GM19452 (cell line): ENCODE data around the gene ZNF689.
"Not testable (repeated sequence)": the region's sequence is repeated elsewhere in the genome, so short reads cannot be mapped to it uniquely, and the experiment has no call there.

Experiments
- ATAC-seq: cut with Tn5 transposase; IDR thresholded peaks from one replicate; pipeline ENCODE4 v1.9.1; 2021; ENCODE audit not compliant: unreplicated experiment

Gene ZNF689

DNA sequence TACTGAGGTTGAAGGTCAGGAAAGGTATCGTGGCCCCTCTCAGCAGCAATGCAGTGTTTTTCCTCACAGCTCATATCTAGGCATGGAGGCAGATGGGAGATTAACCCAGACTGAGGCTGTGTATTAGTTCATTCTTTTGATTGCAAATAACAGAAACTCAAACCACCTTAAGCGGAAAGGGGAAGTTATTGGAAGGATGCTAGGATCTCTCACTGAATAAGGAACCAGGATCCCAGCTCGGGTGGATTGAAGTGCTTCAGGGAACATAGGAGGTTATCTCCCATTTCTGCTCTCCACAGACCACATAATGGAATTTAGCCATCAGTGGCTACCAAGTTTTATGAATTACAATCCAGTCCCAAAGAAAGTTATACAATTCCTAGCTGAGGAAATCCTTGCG, 8.2 kb downstream of the ZNF689 start:
- ATAC-seq, result no peak

DNA sequence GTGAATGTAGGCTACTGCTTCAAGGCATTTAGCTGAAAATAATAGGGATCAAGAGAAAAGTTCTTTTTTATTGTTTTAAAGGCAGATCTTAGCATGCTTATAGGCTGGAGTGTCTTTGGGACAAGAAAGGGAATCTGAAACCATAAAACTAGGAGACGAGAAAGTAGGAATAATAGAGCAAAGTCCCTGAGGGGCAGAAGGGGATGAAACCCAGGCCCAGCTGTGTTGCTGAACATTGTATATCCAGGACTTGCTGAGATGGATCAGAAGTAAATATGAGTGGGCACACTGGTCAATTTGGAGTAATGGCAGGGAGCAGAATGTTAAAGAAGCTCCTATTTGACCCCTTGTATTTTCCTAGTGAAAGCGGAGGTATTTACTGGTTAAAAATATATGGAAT, 9.3 kb downstream of the ZNF689 start:
- ATAC-seq, result no peak

DNA sequence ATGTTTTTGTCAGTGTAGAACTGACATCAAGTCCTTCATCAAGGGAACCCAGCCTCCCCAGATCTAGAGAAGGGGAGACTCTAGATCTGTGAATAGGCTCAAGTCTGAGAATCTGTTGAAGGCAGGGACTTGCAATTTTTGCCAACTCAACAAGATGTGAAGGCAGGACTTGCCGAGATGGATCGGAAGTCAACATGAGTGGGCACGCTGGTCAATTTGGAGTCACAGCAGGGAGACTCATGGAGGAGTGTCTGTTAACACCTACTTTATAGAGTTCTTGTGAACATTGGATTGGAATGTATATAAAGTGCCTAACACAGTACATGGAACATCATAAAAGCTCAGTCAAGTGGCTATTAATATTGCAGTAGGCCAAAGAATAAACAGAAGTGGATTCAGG, 10.0 kb downstream of the ZNF689 start:
- no peak for ATAC-seq

DNA sequence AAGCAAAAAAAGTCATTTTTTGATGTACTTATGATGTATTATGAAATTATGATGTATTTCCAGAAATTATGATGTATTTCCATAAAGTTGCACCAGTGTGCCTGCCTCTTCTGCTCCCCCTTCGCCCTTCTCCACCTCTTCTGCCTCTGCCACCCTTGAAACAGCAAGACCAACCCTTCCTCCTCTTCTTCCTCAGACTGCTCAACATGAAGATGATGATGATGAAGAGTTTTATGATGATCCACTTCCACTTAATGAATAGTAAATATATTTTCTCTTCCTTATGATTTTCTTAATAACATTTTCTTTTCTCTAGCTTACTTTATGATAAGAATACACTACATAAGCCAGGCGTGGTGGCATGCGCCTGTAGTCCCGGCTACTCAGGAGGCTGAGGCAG, 17.3 kb downstream of the ZNF689 start:
- ATAC-seq, result no peak

DNA sequence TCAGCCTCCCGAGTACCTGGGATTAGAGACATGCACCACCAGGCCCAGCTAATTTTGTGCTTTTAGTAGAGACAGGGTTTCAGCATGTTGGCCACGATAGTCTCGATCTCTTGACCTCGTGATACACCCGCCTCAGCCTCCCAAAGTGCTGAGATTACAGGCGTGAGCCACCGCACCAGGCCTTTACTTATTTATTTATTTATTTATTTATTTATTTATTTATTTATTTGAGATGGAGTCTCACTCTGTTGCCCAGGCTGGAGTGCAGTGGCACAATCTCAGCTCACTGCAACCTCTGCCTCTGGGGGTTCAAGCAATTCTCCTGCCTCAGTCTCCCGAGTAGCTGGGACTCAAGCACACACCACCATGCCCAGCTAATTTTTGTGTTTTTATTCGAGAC, 19.3 kb downstream of the ZNF689 start:
- ATAC-seq, result not testable (repeated sequence)

DNA sequence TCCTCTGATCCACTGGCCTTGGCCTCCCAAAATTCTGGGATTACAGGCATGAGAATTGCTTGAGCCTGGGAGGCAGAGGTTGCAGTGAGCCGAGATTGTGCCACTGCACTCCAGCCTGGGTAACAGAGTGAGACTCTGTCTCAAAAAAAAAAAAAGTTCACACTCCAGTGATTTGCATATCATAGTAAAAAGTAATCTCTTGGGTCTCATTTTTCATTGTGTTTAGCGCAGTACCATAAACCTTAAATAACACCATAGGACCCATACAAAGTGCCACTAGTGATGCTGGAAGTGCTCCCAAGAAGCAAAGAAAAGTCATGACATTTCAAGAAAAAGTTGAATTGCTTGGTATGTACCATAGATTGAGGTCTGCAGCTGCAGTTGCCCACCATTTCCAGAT, 20.6 kb downstream of the ZNF689 start:
- ATAC-seq, result not testable (repeated sequence)

DNA sequence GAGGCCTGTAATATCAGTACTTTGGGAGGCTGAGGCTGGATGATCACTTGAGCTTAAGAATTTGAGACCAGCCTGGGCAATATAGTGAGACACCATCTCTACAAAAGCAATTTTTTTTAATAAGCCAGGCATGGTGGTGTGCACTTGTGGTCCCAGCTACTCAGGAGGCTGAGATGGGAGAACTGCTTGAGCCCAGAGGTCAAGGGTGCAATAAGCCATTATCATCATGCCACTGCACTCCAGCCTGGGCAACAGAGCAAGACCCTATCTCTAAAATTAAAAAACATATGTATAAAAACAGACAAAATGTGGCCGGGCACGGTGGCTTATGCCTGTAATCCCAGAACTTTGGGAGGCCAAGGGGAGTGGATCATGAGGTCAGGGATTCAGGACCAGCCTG, 21.5 kb downstream of the ZNF689 start:
- ATAC-seq, result no peak

DNA sequence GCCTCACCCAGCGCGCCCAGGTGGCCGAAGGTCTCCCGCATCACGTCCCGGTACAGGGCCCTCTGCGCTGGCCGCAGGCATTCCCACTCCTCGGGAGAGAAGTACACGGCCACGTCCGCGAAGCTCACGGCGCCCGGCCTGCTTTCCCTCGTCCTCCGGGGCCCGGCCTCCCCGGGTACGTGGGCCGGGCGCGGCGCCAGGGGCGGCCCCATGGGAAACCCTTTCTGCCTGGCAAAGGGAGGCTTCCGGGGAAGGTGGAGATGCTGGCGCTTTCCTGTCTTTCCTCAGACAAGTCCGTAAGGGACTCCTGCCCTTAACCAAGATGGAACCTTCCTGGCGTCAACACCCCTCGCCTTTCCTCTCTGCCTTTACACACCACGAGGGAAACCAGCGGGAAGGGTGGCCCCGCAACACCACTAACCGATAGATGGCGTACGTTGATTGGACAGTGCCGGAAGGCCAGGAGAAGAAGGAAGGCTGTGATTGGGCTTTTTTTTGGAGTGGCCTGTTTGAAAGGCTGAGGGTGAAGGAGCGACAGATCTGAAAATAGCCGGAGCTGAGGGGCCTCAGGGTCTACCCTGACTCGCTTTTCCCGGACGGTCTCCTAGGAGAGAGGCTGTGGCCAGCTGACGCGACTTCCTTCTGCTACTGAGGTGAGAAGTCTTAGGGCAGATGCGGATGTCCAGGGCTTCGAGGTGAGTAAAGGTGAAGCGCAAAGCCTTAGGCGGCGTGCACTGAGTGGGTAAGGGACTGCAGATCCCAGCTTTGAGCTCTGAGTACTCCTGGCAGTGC, 24.6 kb downstream of the ZNF689 start, which contains the start of gene ZNF785:
Gene ZNF785, minus strand, starts transcription at position 298 of the 792 bp plus-strand sequence. Its CDS starts 86 bp downstream, at position 212.
- ATAC-seq, result no peak

DNA sequence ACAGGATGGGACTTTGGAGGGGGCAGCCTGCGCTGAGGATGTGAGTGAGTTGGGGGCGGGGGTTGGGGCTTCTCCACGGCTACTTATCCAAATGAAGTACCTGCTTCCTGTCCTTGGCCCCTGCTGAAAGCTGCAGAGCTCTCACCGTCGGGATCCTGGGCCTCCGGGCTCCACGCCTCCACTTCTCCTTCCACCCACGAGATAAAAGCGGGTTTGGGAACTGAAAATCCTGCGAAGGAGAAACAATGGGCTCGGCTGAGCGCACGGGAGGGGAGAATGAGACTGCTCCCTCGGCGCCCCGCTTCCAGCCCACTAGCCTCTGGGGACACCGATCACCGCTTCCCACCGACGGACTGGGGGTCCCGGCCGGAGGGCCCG, 25.2 kb downstream of the ZNF689 start:
- no peak for ATAC-seq

DNA sequence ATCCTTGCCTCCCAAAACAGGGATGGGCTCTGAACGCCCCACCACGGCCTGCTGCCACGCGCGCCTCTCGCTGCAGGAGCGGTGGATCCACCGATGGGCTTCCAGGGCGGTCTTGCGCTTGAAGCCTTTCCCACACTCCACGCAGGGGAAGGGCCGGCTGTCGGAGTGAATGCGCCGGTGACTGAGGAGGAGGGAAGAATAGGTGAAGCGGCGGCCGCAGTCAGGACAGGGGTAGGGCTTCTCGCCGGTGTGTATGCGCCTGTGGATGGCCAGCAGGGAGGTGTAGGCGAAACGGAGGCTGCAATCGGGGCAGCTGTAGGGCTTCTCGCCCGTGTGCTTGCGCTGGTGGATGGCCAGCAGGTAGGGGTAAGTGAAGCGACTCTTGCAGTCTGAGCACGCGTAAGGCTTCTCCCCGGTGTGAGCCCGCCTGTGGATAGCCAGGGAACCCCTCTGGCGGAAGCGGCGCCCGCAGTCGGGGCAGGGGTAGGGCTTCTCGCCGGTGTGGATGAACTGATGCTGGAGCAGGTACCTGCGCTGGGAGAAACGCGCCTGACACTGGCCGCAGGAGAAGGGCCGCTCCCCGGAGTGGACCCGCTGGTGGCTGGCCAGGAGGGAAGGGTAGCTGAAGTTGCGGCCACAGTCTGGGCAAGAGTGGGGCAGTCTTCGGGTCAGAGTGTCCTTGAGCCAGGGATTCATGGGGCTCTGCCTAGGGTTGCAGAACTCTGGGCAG, 27.4 kb downstream of the ZNF689 start:
- no peak for ATAC-seq

DNA sequence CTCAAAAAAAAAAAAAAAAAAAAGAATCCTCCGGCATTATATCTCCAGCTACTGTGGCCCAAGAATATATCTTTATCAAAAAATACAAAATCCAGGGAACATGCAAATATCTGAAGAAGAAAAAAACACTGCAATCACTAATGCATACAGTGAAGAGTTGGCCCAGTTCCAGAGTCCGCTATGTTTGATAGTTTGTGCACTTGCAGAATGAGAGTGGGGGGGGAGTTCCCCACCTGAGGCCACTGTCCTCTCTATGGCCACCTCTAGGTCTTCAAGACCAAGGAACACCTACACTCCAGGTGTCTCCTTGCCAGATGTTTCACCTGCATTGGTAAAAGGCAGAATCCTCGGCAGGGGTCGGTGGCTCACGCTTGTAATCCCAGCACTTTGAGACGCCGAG, 28.7 kb downstream of the ZNF689 start:
- ATAC-seq, result no peak

DNA sequence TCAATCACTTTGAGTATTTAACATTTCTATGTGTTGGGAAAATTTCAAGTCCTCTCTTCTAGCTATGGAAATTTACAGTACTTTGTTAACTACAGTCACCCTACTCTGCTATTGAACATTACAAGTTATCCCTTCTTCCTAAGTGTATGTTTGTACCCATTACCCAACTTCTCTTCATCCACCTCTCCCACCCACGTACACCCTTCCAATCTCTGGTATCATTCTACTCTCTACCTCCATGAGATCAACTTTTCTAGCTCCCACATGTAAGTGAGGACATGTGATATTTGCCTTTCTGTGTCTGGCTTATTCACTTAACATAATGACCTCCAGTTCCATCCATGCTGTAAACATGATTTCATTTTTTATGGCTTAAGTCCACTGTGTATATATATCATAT, 35.5 kb downstream of the ZNF689 start:
- ATAC-seq, result no peak

DNA sequence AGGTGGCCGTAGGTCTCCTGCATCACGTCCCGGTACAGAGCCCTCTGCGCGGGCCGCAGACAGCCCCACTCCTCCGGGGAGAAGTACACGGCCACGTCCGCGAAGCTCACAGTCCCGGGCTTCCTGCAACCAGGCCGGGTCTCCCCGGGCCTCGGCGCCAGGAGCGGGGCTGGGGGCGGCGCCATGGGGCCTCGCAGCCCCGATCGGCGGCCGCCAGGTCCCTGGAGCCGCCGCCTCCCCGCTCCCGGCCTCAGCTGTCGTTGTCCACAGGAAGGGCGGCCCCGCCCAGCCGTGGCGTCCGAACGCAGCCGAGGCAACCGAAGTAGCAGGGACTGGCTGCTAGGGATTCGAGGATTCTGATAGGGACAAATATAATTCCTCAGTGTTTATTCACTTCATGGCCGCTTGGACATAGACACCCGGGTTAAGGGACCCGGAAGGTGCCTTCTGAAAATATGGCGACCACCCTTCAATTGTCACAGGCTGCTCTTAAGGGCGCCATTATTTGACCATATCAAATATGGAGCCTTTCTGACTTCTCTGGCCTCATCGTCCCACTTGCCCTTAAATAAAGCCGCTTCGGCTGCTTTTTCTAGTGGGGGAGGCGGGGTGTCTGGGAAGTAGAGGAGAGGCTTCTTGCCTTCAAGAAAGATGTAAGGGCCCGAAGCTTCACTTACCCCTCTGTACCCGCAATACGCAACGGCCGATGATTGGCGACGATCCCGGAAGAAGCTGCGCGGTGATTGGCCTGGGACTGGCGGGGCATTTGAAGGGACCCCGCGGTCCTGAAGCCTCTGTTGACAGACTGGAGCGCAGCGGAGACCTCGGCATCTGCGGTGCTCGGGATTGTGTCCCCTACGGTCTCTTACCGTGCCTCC, 38.5 kb downstream of the ZNF689 start, which contains the start of gene ZNF688:
Gene ZNF688, minus strand, starts transcription at position 270 of the 878 bp plus-strand sequence. Its CDS starts 85 bp downstream, at position 185.
- peak; percentile 71 for ATAC-seq

DNA sequence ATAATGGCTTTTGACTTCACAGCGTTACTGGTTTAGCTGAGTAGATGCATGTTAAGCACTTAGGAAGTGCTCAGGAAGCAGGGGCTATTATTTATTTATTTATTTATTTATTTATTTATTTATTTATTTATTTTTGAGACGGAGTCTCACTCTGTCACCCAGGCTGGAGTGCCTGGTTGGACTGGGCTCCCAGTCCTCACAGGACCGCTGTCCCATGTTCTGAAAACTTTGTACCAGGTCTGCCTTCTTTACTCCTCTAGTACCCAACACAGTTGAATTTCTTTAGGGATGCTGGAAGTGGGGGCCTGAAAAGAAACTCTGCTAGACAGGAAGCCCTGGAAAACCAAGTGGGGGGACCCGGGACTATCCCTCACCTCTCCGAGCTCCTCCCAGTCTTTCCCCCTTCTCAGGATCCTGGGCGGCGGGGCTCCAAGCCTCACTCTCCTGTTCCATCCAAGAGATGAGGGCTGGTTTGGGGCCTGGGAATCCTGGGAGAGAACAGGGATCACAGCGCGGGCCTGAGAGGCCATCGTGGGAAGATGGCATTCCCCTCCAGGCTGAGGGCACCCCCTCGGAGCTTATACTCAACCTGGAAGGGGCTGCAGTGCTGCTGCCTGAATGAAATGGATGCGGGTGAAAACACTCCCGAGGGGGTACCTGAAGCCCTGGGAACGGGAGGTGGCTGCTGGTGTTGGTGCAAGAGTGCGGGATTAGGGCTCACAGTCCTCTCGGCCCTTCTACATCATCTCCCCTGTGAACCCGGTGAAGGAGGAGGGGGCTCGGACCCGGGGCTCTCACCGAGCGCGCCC, 39.3 kb downstream of the ZNF689 start:
- ATAC-seq, result no peak

DNA sequence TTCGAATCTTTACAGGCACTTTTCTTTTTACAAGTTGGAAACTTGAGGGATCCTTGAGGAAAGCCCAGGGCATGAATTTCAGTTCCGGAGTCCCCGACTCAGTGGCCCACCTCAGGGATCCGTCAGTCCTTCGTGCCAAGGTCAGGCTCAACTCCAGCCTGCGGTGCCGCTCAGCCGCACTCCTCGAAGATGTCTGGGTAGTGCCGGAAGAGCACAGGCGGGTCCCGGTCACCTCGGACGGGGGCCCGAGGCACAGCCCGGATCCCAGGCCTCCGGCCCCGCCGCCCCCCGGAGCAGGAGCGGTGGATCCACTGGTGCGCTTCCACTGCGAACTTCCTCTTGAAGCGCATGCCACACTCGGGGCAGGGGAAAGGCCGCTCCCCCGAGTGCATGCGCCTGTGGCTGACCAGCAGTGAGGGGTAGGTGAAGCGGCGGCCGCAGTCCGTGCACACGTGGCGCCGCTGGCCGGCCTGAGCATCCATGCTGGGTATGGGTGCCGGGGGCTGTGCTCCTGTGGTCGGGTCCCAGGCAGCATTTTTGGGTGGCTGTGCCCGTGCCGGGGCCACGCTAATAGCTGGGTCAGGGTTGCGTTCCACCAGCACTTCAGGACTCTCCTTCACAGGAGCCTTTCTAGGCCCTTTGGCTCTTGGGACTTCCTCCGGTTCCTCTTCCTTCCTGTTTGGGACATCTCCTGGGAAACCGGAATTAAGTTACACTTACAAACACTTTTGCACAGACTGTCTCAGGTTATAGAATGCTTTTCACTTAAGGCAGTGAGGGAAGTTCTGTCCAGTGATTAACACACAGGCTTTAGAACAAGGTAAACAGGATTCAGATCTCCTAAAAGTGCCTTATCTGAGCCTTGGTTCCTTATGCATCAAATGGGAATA, 40.2 kb downstream of the ZNF689 start:
- no peak for ATAC-seq

DNA sequence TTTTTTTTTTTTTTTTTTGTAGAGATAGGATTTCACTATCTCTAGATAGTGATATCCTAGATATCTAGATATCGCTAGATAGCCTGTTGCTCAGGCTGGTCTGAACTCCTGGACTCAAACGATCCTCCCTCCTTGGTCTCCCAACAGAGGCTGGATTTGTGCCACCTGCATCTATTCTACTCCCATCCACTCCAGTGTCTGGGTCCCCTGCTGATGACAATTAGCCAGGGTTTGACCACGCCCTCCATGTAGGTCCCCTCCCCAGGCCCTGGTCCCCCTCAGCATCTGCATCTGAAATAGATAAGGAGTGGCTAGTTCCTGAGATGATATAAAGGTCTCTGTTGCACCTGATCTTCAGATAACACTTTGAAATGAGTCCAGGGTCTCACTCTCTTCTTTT, 40.9 kb downstream of the ZNF689 start:
- ATAC-seq, result no peak

DNA sequence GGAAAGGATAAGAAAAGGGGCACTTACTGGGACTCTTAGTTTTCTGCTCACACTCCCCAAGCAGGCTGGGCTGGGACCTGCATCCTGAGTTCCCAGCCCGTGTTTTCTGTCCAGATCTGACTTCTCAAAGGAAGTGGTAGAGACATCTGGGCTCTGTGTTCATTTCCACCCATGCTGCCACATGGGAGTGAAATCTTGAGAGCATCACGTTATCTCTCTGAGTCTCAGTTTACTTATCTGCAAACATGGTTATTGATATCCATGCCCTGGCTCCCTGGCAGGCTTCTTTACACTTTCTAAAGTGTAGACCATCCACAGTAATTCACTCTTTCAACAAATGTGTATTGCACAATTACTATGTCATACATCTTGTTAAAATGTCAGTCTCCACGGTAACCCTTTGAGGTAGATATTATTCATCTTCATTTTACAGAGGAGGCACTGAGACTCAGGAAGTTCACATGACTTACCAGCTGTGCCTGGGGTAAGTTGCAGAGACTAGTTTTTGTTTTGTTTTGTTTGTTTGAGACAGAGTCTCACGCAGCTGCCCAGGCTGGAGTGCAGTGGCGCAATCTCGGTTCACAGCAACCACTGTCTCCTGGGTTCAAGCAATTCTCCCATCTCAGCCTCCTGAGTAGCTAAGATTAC, 42.1 kb downstream of the ZNF689 start:
- no peak for ATAC-seq

DNA sequence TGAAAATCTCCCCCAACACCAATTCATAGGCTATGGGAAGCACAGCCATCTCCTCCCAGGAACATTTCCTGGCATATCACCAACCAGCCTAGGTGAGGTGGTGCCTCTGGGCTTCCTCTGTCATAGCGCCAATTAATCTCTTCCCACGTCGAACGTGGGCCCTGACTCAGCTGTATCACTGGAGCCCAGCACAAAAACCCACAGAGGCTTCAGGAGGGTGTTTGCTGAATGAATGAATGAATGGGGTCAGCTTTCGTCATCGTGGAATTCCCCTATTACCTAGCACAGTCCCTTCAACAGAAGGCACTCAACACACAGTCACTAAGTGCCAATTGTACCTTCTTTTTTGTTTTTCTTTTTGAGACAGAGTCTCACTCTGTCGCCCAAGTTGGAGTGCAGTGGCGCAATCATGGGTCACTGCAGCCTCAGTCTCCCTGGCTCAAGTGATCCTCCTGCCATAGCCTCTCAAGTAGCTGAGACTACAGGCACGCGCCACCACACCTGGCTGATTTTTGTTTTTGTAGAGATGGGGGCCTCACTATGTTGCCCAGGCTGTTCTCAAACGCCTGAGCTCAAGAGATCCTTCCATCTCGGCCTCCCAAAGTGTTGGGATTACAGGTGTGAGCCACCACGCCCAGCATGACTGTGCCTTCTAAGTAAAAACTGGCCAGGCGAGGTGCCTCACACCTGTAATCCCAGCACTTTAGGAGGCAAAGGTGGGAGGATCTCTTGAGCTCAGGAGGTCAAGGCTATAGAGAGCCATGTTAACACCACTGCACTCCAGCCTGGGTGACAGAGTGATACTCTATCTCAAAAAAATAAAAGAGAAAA, 42.8 kb downstream of the ZNF689 start:
- ATAC-seq, result no peak
